Esophagus muscularis mucosa (tissue), 3 donors: ENCODE data around the gene DOLPP1.

Source experiments
- POLR2A ChIP-seq: fragments of 450-650 bp; IDR thresholded peaks from one replicate; pipeline ENCODE4 v1.6.1; 2017; ENCODE audit warnings: antibody characterized with exemption, moderate library complexity, mild to moderate bottlenecking, low read depth
- POLR2AphosphoS5 ChIP-seq, 2 donors: sonication (generic); formaldehyde crosslinking; IDR thresholded peaks; one replicate each; pipeline ENCODE4 v1.6.1; 2017; ENCODE audit warnings: antibody characterized with exemption in 2 of 2
- TF ChIP-seq, protein P1 (sequence below), 3 experiments: fragments of 200-600 bp in 2 of 3; fragments of 450-650 bp in 1 of 3; sonication (generic) in 2 of 3; IDR thresholded peaks; one replicate each; pipeline ENCODE4 v1.5.1; 2017 to 2019; ENCODE audit warnings: antibody characterized with exemption in 3 of 3, mild to moderate bottlenecking in 2 of 3, moderate library complexity in 1 of 3

DNA sequence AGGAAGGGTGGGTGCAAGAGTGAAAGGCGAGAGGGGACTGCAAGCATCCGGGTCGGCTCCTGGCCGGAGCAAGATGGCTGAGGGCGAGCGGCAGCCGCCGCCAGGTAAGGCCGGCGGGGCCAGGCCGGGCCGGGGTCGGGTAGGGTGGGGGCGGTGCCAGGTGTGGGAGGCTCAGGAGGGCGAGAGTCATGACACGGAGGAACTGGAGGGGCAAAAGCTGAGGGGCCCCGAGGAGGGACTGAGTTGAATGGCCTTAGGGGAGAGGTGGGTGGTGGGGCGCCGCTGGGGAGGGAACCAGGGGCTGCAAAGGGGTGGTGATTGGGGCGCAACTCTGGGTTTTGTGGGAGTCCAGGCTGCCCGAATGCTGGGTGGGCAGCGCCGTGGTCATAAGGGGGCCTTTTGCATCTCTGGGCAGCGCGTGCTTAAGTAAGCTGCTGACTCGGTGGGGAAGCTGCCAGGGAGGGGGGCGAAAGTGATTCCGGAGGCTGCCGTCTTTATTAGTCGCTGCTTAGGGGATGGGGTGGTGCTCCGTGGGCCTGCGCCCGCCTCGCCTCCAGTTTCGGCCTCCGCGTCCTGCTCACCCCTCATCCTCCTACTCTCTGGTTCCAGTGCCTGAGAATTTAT lies 30.7 kb downstream of the DOLPP1 start:
- TF ChIP-seq, protein P1, sequence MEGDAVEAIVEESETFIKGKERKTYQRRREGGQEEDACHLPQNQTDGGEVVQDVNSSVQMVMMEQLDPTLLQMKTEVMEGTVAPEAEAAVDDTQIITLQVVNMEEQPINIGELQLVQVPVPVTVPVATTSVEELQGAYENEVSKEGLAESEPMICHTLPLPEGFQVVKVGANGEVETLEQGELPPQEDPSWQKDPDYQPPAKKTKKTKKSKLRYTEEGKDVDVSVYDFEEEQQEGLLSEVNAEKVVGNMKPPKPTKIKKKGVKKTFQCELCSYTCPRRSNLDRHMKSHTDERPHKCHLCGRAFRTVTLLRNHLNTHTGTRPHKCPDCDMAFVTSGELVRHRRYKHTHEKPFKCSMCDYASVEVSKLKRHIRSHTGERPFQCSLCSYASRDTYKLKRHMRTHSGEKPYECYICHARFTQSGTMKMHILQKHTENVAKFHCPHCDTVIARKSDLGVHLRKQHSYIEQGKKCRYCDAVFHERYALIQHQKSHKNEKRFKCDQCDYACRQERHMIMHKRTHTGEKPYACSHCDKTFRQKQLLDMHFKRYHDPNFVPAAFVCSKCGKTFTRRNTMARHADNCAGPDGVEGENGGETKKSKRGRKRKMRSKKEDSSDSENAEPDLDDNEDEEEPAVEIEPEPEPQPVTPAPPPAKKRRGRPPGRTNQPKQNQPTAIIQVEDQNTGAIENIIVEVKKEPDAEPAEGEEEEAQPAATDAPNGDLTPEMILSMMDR (IDR thresholded peaks at IDR 0.05), result no peak
- TF ChIP-seq POLR2A, result no peak
- TF ChIP-seq POLR2AphosphoS5 (IDR thresholded peaks at IDR 0.05), result no peak
